Activated CD4-positive, alpha-beta memory T cell treated with anti-CD3 and anti-CD28 coated beads for 36 hours (primary cell): ENCODE results near the gene UBE2F. TPM values are rescaled to one million over a fixed set of nuclear protein-coding genes. Genes with fewer than 3 reads are reported as not detected.
"Not testable (repeated sequence)": the region's sequence is repeated elsewhere in the genome, so short reads cannot be mapped to it uniquely, and the experiment has no call there.

Experiments
- CTCF ChIA-PET: fragments of 350-600 bp; sonication (Branson Sonifier 250); formaldehyde crosslinking; loops from one replicate; lab custom pipeline; 2021; ENCODE audit warnings: antibody characterized with exemption, inconsistent platforms; lab: Charles Lee
- POLR2A ChIA-PET: fragments of 350-600 bp; sonication (Branson Sonifier 250); formaldehyde crosslinking; loops from one replicate; lab custom pipeline; 2021; ENCODE audit warnings: antibody characterized with exemption; lab: Charles Lee
- DNase-seq: peaks from one replicate; pipeline ENCODE4 v3.0.0-alpha.2; 2020
- H3K27ac Mint-ChIP-seq: one replicate; pipeline ENCODE4 v1.8.0; 2021; ENCODE audit warnings: mixed read lengths
- H3K27me3 Mint-ChIP-seq: one replicate; pipeline ENCODE4 v1.8.0; 2021; ENCODE audit warnings: mixed read lengths
- H3K36me3 Mint-ChIP-seq: one replicate; pipeline ENCODE4 v1.8.0; 2021; ENCODE audit warnings: mixed read lengths
- H3K4me1 Mint-ChIP-seq: one replicate; pipeline ENCODE4 v1.8.0; 2021; ENCODE audit warnings: low read depth, mixed read lengths
- H3K4me3 Mint-ChIP-seq: one replicate; pipeline ENCODE4 v1.8.0; 2021; ENCODE audit warnings: mild to moderate bottlenecking, mixed read lengths
- H3K9me3 Mint-ChIP-seq: one replicate; pipeline ENCODE4 v1.8.0; 2021; ENCODE audit warnings: mixed read lengths
- intact Hi-C: fragments of 100-400 bp; cut with micrococcal nuclease; formaldehyde crosslinking; loops from one replicate; pipeline ENCODE4 v1.15.1; 2023
- total RNA-seq, 2 experiments: library from RNA; stranded (reverse); gene quantifications; one replicate each; pipeline ENCODE4 v1.2.3, GENCODE V29; 2021

The UBE2F gene
- total RNA-seq, 2 experiments from 2014 or later: 50.7 to 52.9 TPM

- ChIA-PET POLR2A (no interaction called here), CTCF (interaction anchor here (0.9 kb wide), 1 partner anchor 102 kb away, joined by 3 read pairs; no protein-coding TSS in a partner anchor)
- Mint-ChIP-seq H3K4me1 (peaks cover 11% of the 10 kb centered on the region), H3K27me3 (no peaks in the 10 kb centered on the region), H3K36me3 (peaks cover 16% of the 10 kb centered on the region), H3K9me3 (no peaks in the 10 kb centered on the region), H3K27ac (peak overlapping the region; percentile 5), H3K4me3 (no peak overlapping the region)
- no peak for DNase-seq
- intact Hi-C loops: loop anchor here (2.0 kb wide), 1 partner anchor 57 kb away; no protein-coding TSS in a partner anchor
Measured at GRCh38 chr2:238025741-238026360, 59.0 kb downstream of the UBE2F start.

GRCh38 chr2:238027058-238027457 is 60.2 kb downstream of the UBE2F start:
- Mint-ChIP-seq H3K36me3 (peaks cover 25% of the 10 kb centered on the region), H3K9me3 (no peaks in the 10 kb centered on the region), H3K4me1 (peaks cover 11% of the 10 kb centered on the region), H3K27me3 (no peaks in the 10 kb centered on the region), H3K27ac (no peak overlapping the region), H3K4me3 (no peak overlapping the region)
- intact Hi-C loops: no loop called here
- ChIA-PET POLR2A (no interaction called here), CTCF (no interaction called here)
- DNase-seq: no peak

- no peak overlapping the region for H3K4me3 Mint-ChIP-seq
- intact Hi-C loops: no loop called here
- H3K4me1 Mint-ChIP-seq: peaks cover 11% of the 10 kb centered on the region
- H3K27me3 Mint-ChIP-seq: no peaks in the 10 kb centered on the region
- no peak overlapping the region for H3K27ac Mint-ChIP-seq
- no peaks in the 10 kb centered on the region for H3K9me3 Mint-ChIP-seq
- DNase-seq: no peak
- ChIA-PET POLR2A (interaction anchor here (1.2 kb wide), 1 partner anchor 34 kb away, joined by 3 read pairs; no protein-coding TSS in a partner anchor), CTCF (interaction anchor here (1.2 kb wide), 1 partner anchor 9 kb away, joined by 3 read pairs; no protein-coding TSS in a partner anchor)
- H3K36me3 Mint-ChIP-seq: peaks cover 25% of the 10 kb centered on the region
Measured at GRCh38 chr2:238027591-238028415, 61.0 kb downstream of the UBE2F start.

GRCh38 chr2:238029853-238030252 is 63.0 kb downstream of the UBE2F start:
- DNase-seq: no peak
- Mint-ChIP-seq H3K4me3 (no peak overlapping the region), H3K36me3 (peaks cover 30% of the 10 kb centered on the region), H3K4me1 (peaks cover 8% of the 10 kb centered on the region), H3K27me3 (no peaks in the 10 kb centered on the region), H3K27ac (no peak overlapping the region), H3K9me3 (no peaks in the 10 kb centered on the region)
- ChIA-PET POLR2A (no interaction called here), CTCF (no interaction called here)
- intact Hi-C loops: no loop called here

- peaks cover under 1% of the 10 kb centered on the region for H3K4me1 Mint-ChIP-seq
- no peaks in the 10 kb centered on the region for H3K9me3 Mint-ChIP-seq
- ChIA-PET POLR2A (no interaction called here), CTCF (no interaction called here)
- intact Hi-C loops: no loop called here
- no peak overlapping the region for H3K4me3 Mint-ChIP-seq
- no peaks in the 10 kb centered on the region for H3K27me3 Mint-ChIP-seq
- peaks cover 32% of the 10 kb centered on the region for H3K36me3 Mint-ChIP-seq
- no peak for DNase-seq
- H3K27ac Mint-ChIP-seq: no peak overlapping the region
Measured at GRCh38 chr2:238030422-238031155, 63.8 kb downstream of the UBE2F start.

GRCh38 chr2:238031751-238032150 is 64.9 kb downstream of the UBE2F start:
- Mint-ChIP-seq H3K9me3 (no peaks in the 10 kb centered on the region), H3K4me3 (no peak overlapping the region), H3K27me3 (no peaks in the 10 kb centered on the region), H3K4me1 (no peaks in the 10 kb centered on the region), H3K36me3 (peaks cover 35% of the 10 kb centered on the region), H3K27ac (no peak overlapping the region)
- no peak for DNase-seq
- intact Hi-C loops: no loop called here
- POLR2A ChIA-PET: no interaction called here
- CTCF ChIA-PET: no interaction called here

- POLR2A ChIA-PET: no interaction called here
Measured at GRCh38 chr2:238032755-238033337, 66.0 kb downstream of the UBE2F start.

GRCh38 chr2:238033991-238034390 is 67.2 kb downstream of the UBE2F start:
- H3K9me3 Mint-ChIP-seq, intact Hi-C loops, H3K4me3 Mint-ChIP-seq, H3K4me1 Mint-ChIP-seq, DNase-seq, POLR2A ChIA-PET, H3K27ac Mint-ChIP-seq, H3K27me3 Mint-ChIP-seq, CTCF ChIA-PET: not testable (repeated sequence)
- peaks cover 41% of the 10 kb centered on the region for H3K36me3 Mint-ChIP-seq

More at GRCh38 chr2:238032755-238033337, 66.0 kb downstream of the UBE2F start:
- Mint-ChIP-seq H3K4me1 (no peaks in the 10 kb centered on the region), H3K9me3 (no peaks in the 10 kb centered on the region), H3K27me3 (no peaks in the 10 kb centered on the region), H3K4me3 (no peak overlapping the region), H3K36me3 (peaks cover 36% of the 10 kb centered on the region), H3K27ac (no peak overlapping the region)
- intact Hi-C loops: no loop called here
- CTCF ChIA-PET: no interaction called here
- DNase-seq: no peak

GRCh38 chr2:238038203-238038602 is 71.4 kb downstream of the UBE2F start:
- Mint-ChIP-seq H3K27me3 (no peaks in the 10 kb centered on the region), H3K4me1 (peaks cover 6% of the 10 kb centered on the region), H3K36me3 (peaks cover 39% of the 10 kb centered on the region), H3K27ac (no peak overlapping the region), H3K4me3 (no peak overlapping the region), H3K9me3 (no peaks in the 10 kb centered on the region)
- POLR2A ChIA-PET: no interaction called here
- DNase-seq: no peak
- intact Hi-C loops: no loop called here
- CTCF ChIA-PET: no interaction called here

GRCh38 chr2:238039151-238039550 is 72.3 kb downstream of the UBE2F start:
- H3K9me3 Mint-ChIP-seq: no peaks in the 10 kb centered on the region
- no peaks in the 10 kb centered on the region for H3K27me3 Mint-ChIP-seq
- no peak overlapping the region for H3K27ac Mint-ChIP-seq
- DNase-seq: no peak
- ChIA-PET CTCF (no interaction called here), POLR2A (no interaction called here)
- H3K36me3 Mint-ChIP-seq: peaks cover 47% of the 10 kb centered on the region
- no peak overlapping the region for H3K4me3 Mint-ChIP-seq
- intact Hi-C loops: no loop called here
- H3K4me1 Mint-ChIP-seq: peaks cover 6% of the 10 kb centered on the region

- DNase-seq: no peak
- Mint-ChIP-seq H3K4me1 (peaks cover 6% of the 10 kb centered on the region), H3K9me3 (no peaks in the 10 kb centered on the region), H3K4me3 (no peak overlapping the region), H3K36me3 (peaks cover 45% of the 10 kb centered on the region), H3K27ac (no peak overlapping the region), H3K27me3 (no peaks in the 10 kb centered on the region)
- ChIA-PET CTCF (no interaction called here), POLR2A (no interaction called here)
- intact Hi-C loops: no loop called here
Measured at GRCh38 chr2:238039985-238040384, 73.2 kb downstream of the UBE2F start.

- intact Hi-C loops: no loop called here
- Mint-ChIP-seq H3K9me3 (no peaks in the 10 kb centered on the region), H3K4me3 (no peak overlapping the region), H3K27ac (no peak overlapping the region), H3K36me3 (peaks cover 41% of the 10 kb centered on the region), H3K27me3 (no peaks in the 10 kb centered on the region), H3K4me1 (peaks cover 6% of the 10 kb centered on the region)
- no peak for DNase-seq
- CTCF ChIA-PET: interaction anchor here (0.6 kb wide), 1 partner anchor 50 kb away, joined by 4 read pairs; no protein-coding TSS in a partner anchor
- POLR2A ChIA-PET: no interaction called here
Measured at GRCh38 chr2:238040918-238041317, 74.1 kb downstream of the UBE2F start.
